Measurements from ENCODE around the gene JAK2. TPM values are rescaled to one million over a fixed set of nuclear protein-coding genes. Genes with fewer than 3 reads are reported as not detected.
A peak's percentile ranks its signal among the peaks of the same experiment; 100 is the strongest.
"Not testable (repeated sequence)": the region's sequence is repeated elsewhere in the genome, so short reads cannot be mapped to it uniquely, and the experiment has no call there.

Gene JAK2
- total and polyA plus RNA-seq, 2 of the 4 experiments (the other 2 are of a cell fraction) = 2.3 to 6.1 TPM

DNA sequence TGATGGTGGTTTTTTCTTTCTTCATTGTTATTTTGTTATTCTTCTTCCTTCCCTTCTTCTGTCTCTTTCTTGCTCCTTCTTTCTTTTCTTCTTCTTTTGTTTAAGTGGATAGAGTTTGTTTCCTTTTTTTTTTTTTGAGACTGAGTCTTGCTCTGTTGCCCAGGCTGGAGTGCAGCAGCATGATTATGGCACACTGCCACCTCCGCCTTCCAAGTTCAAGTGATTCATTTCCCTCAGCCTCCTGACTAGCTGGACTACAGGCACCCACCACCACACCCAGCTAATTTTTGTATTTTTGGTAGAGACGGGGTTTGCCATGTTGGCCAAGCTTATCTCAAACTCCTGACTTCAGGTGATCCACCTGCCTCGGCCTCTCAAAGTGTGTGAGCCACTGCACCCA, 40.3 kb downstream of the JAK2 start:
- Histone ChIP-seq H3K4me2 (ENCODE audit: low read depth, low read length) (no peak overlapping the region), H2AK5ac (ENCODE audit: low read depth, low read length) (no peak overlapping the region), H2BK20ac (ENCODE audit: low read depth, low read length) (no peak overlapping the region), H3K4me3 (ENCODE audit: insufficient read depth, low read depth, low read length) (no peak overlapping the region), H4K8ac (ENCODE audit: low read depth in 2 of 2, low read length in 2 of 2) (no peak overlapping the region), H3K9ac (ENCODE audit: low read depth, low read length) (no peak overlapping the region), H3K36me3 (ENCODE audit: control insufficient read depth, insufficient read depth, low read length) (peaks cover 5% of the 10 kb centered on the region; the same call in 1 of the 2 replicates), H3K14ac (replicated peaks; ENCODE audit: low read depth, low read length) (no peak overlapping the region), H2BK5ac (ENCODE audit: low read depth, low read length, poor library complexity, severe bottlenecking) (no peak overlapping the region), H3K27ac (ENCODE audit: insufficient read depth, low read length) (no peak overlapping the region), H3K27me3 (ENCODE audit: control insufficient read depth, insufficient read depth, low read length) (no peaks in the 10 kb centered on the region), H3K4me1 (ENCODE audit: control insufficient read depth, insufficient read depth, low read length) (no peaks in the 10 kb centered on the region), H2AK9ac (replicated peaks; ENCODE audit: low read depth, low read length, poor library complexity) (no peak overlapping the region), H4K20me1 (ENCODE audit: insufficient read depth, low read length) (no peaks in the 10 kb centered on the region), H2BK15ac (ENCODE audit: low read depth, low read length) (no peak overlapping the region), H3K9me1 (ENCODE audit: insufficient read depth, low read length) (no peaks in the 10 kb centered on the region; the same call in 1 of the 2 replicates), H3K4ac (ENCODE audit: low read depth, low read length) (no peak overlapping the region), H4K5ac (ENCODE audit: low read depth, low read length) (no peak overlapping the region), H3K9me3 (ENCODE audit: control insufficient read depth, insufficient read depth, low read length) (no peaks in the 10 kb centered on the region; the same call in 1 of the 2 replicates), H3K56ac (ENCODE audit: extremely low read depth, insufficient read depth, low read length) (no peak overlapping the region), H3K18ac (ENCODE audit: low read depth, low read length) (no peak overlapping the region), H4K91ac (ENCODE audit: insufficient read depth, low read depth, low read length) (no peak overlapping the region), H3K79me1 (ENCODE audit: low read depth in 1 of 2, low read length in 2 of 2) (peaks cover 13 to 18% of the 10 kb centered on the region in 2 experiments), H2BK120ac (ENCODE audit: low read depth, low read length) (no peak overlapping the region), H2AFZ (replicated peaks; ENCODE audit: low read length, poor library complexity) (no peak overlapping the region), H3K23ac (ENCODE audit: low read depth, low read length) (no peak overlapping the region)
- no CpG with 5 or more reads among the region's 3 CpGs for WGBS, 2 experiments (ENCODE audit: extremely low coverage in 2 of 2, insufficient read length in 1 of 2)
- intact Hi-C loops (cut with micrococcal nuclease) (no loop called here), dilution Hi-C loops (cut with HindIII; ENCODE audit: low sequenced_read_pairs, unreplicated experiment) (no loop called here), in situ Hi-C loops (cut with MboI; ENCODE audit: low sequenced_read_pairs) (no loop called here)
- TF ChIP-seq, protein P1, sequence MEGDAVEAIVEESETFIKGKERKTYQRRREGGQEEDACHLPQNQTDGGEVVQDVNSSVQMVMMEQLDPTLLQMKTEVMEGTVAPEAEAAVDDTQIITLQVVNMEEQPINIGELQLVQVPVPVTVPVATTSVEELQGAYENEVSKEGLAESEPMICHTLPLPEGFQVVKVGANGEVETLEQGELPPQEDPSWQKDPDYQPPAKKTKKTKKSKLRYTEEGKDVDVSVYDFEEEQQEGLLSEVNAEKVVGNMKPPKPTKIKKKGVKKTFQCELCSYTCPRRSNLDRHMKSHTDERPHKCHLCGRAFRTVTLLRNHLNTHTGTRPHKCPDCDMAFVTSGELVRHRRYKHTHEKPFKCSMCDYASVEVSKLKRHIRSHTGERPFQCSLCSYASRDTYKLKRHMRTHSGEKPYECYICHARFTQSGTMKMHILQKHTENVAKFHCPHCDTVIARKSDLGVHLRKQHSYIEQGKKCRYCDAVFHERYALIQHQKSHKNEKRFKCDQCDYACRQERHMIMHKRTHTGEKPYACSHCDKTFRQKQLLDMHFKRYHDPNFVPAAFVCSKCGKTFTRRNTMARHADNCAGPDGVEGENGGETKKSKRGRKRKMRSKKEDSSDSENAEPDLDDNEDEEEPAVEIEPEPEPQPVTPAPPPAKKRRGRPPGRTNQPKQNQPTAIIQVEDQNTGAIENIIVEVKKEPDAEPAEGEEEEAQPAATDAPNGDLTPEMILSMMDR (conservative IDR thresholded peaks at IDR 0.05; ENCODE audit: low read depth, low read length) = no peak
- no peak for TF ChIP-seq USF2 (IDR thresholded peaks at IDR 0.05; ENCODE audit: low read depth, low read length)
- TF ChIP-seq BHLHE40 (IDR thresholded peaks at IDR 0.05; ENCODE audit: low read depth, low read length) = no peak
- no peak for TF ChIP-seq MAFK (IDR thresholded peaks at IDR 0.05; ENCODE audit: low read depth, low read length)
- no peak for TF ChIP-seq POLR2A (IDR thresholded peaks at IDR 0.05; ENCODE audit: low read depth, low read length)
- DNase-seq = peak; percentile 2
- BruUV-seq (replicated peaks) = no TSS peak
- ATAC-seq (ENCODE audit: low read depth) = no peak
- CTCF ChIA-PET = no interaction called here
- POLR2A ChIA-PET (ENCODE audit: unreplicated experiment) = no interaction called here

- WGBS, 2 experiments (ENCODE audit: extremely low coverage in 2 of 2, insufficient read length in 1 of 2) = 96% methylated on average over 5 of the region's 19 CpGs; no CpG with 5 or more reads in 1 of the 2 experiments
- H3K56ac ChIP-seq (ENCODE audit: extremely low read depth, insufficient read depth, low read length); dilution Hi-C loops (cut with HindIII; ENCODE audit: low sequenced_read_pairs, unreplicated experiment); H3K14ac ChIP-seq (replicated peaks; ENCODE audit: low read depth, low read length); H3K9ac ChIP-seq (ENCODE audit: low read depth, low read length); H3K4me2 ChIP-seq (ENCODE audit: low read depth, low read length); H2BK5ac ChIP-seq (ENCODE audit: low read depth, low read length, poor library complexity, severe bottlenecking); H3K9me1 ChIP-seq (ENCODE audit: insufficient read depth, low read length); intact Hi-C loops (cut with micrococcal nuclease); H3K23ac ChIP-seq (ENCODE audit: low read depth, low read length); H3K27me3 ChIP-seq (ENCODE audit: control insufficient read depth, insufficient read depth, low read length); ATAC-seq (ENCODE audit: low read depth); H3K79me1 ChIP-seq (ENCODE audit: low read depth in 1 of 2, low read length in 2 of 2); H3K9me3 ChIP-seq (ENCODE audit: control insufficient read depth, insufficient read depth, low read length); H3K4me1 ChIP-seq (ENCODE audit: control insufficient read depth, insufficient read depth, low read length); H2AK5ac ChIP-seq (ENCODE audit: low read depth, low read length); H2BK120ac ChIP-seq (ENCODE audit: low read depth, low read length); H4K91ac ChIP-seq (ENCODE audit: insufficient read depth, low read depth, low read length); CTCF ChIA-PET; H2BK20ac ChIP-seq (ENCODE audit: low read depth, low read length); H3K4me3 ChIP-seq (ENCODE audit: insufficient read depth, low read depth, low read length); H4K5ac ChIP-seq (ENCODE audit: low read depth, low read length); H3K27ac ChIP-seq (ENCODE audit: insufficient read depth, low read length); DNase-seq; in situ Hi-C loops (cut with MboI; ENCODE audit: low sequenced_read_pairs); H4K20me1 ChIP-seq (ENCODE audit: insufficient read depth, low read length); H4K8ac ChIP-seq (ENCODE audit: low read depth in 2 of 2, low read length in 2 of 2); H2BK15ac ChIP-seq (ENCODE audit: low read depth, low read length); POLR2A ChIA-PET (ENCODE audit: unreplicated experiment); H3K36me3 ChIP-seq (ENCODE audit: control insufficient read depth, insufficient read depth, low read length); H2AK9ac ChIP-seq (replicated peaks; ENCODE audit: low read depth, low read length, poor library complexity); BruUV-seq (replicated peaks); H2AFZ ChIP-seq (replicated peaks; ENCODE audit: low read length, poor library complexity); H3K4ac ChIP-seq (ENCODE audit: low read depth, low read length); H3K18ac ChIP-seq (ENCODE audit: low read depth, low read length): not testable (repeated sequence)
These were observed 46.9 kb downstream of the JAK2 start for GRCh38 chr9:5031941-5032340.
